Measurements from ENCODE around the gene CNOT4. TPM values are rescaled to one million over a fixed set of nuclear protein-coding genes. Genes with fewer than 3 reads are reported as not detected.
A peak's percentile ranks its signal among the peaks of the same experiment; 100 is the strongest.

CNOT4 gene
- total RNA-seq, 1 donor from 2014 or later = 26.3 TPM

GRCh38 chr7:135416431-135416830 is 93.5 kb downstream of the CNOT4 start:
- Mint-ChIP-seq H3K4me1 (peaks cover 5% of the 10 kb centered on the region), H3K36me3 (ENCODE audit: low read depth) (peaks cover 22% of the 10 kb centered on the region), H3K27me3 (no peaks in the 10 kb centered on the region), H3K27ac (no peak overlapping the region), H3K9me3 (no peaks in the 10 kb centered on the region), H3K4me3 (no peak overlapping the region)
- intact Hi-C loops (cut with micrococcal nuclease) = no loop called here
- DNase-seq = no peak

DNA sequence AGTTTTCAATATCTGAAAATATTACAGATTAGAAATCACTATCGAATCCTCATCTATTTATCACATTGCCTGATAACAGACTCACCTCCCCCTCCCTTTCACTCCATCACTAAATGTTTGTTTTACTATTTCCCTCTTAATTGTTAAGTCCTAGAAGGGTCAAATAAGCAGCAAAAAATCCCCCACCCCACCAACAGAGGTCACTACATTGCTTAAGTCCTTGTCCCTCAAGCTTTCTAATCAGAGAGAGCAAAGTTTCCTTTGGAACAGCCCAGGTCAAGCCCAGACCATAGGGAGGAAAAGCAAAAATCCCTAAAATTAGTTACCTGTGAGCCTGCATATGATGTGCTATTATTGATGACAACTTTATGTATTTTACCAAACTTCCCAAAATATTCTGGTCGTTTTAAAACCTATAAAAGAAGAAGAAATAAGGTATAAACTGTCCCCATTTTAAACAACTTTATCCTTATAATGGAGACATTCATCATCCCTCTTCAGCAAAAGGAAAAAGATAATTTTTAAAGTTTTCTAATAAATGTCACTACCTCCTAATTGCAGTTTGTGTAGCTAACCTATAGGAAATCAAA is 95.0 kb downstream of the CNOT4 start:
- peak; percentile 69 for DNase-seq
- Mint-ChIP-seq H3K36me3 (ENCODE audit: low read depth) (peaks cover 16% of the 10 kb centered on the region), H3K9me3 (no peaks in the 10 kb centered on the region), H3K4me3 (no peak overlapping the region), H3K27ac (no peak overlapping the region), H3K27me3 (no peaks in the 10 kb centered on the region), H3K4me1 (peaks cover 5% of the 10 kb centered on the region)
- intact Hi-C loops (cut with micrococcal nuclease) = loop anchor here (2.0 to 5.0 kb wide), 2 partner anchors 97 to 144 kb away; partner anchors contain the start of gene CNOT4

- H3K27me3 Mint-ChIP-seq = no peaks in the 10 kb centered on the region
- H3K4me3 Mint-ChIP-seq = no peak overlapping the region
- peaks cover 5% of the 10 kb centered on the region for H3K4me1 Mint-ChIP-seq
- no peaks in the 10 kb centered on the region for H3K9me3 Mint-ChIP-seq
- peaks cover 15% of the 10 kb centered on the region for H3K36me3 Mint-ChIP-seq (ENCODE audit: low read depth)
- DNase-seq = no peak
- no peak overlapping the region for H3K27ac Mint-ChIP-seq
- intact Hi-C loops (cut with micrococcal nuclease) = loop anchor here (2.0 to 5.0 kb wide), 2 partner anchors 98 to 145 kb away; partner anchors contain the start of gene CNOT4
Observed at GRCh38 chr7:135414208-135414607, 95.7 kb downstream of the CNOT4 start.

GRCh38 chr7:135411098-135411497 is 98.8 kb downstream of the CNOT4 start:
- Mint-ChIP-seq H3K27ac (no peak overlapping the region), H3K36me3 (ENCODE audit: low read depth) (peaks cover 25% of the 10 kb centered on the region), H3K9me3 (no peaks in the 10 kb centered on the region), H3K4me1 (peaks cover 7% of the 10 kb centered on the region), H3K27me3 (no peaks in the 10 kb centered on the region), H3K4me3 (no peak overlapping the region)
- intact Hi-C loops (cut with micrococcal nuclease) = loop anchor here (5.0 kb wide), 1 partner anchor 101 kb away; the partner anchor contains the start of gene CNOT4
- no peak for DNase-seq

- H3K36me3 Mint-ChIP-seq (ENCODE audit: low read depth) = peaks cover 25% of the 10 kb centered on the region
- no peak overlapping the region for H3K27ac Mint-ChIP-seq
- intact Hi-C loops (cut with micrococcal nuclease) = loop anchor here (5.0 kb wide), 1 partner anchor 102 kb away; the partner anchor contains the start of gene CNOT4
- no peak overlapping the region for H3K4me3 Mint-ChIP-seq
- H3K27me3 Mint-ChIP-seq = no peaks in the 10 kb centered on the region
- H3K9me3 Mint-ChIP-seq = no peaks in the 10 kb centered on the region
- DNase-seq = no peak
- peaks cover 7% of the 10 kb centered on the region for H3K4me1 Mint-ChIP-seq
Observed at GRCh38 chr7:135410543-135410942, 99.4 kb downstream of the CNOT4 start.

DNA sequence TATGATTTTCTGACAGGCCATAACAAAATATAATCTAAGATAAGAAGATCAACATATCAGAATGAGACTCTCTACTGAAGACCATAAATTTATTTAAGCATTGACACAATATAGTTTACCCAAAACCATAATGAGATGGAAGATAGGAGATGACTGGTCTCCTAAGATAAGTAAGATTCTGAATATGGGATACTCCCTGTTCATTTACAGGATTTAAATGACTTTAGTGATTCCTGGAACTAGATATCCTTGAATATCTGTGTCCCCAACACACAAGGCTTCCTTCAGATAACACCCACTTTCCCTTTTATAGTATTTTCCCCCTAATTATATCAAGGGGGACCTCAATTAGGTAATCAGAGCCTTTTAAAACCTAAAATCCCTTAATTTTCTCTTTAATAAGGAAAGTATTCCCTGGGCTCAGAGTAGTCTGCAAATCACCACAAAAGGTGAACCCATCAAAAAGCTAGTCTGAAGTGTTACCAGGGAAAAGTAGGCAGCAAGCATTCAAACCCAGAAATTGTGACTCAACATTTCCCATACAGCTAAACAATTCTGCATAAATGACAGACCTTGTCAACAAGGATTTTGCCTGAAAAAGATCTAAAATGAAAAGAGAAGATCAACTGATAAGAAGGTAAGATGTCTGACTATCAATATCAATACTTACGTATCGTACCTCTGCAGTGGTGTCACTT is 99.9 kb downstream of the CNOT4 start:
- Mint-ChIP-seq H3K36me3 (ENCODE audit: low read depth) (peaks cover 25% of the 10 kb centered on the region), H3K9me3 (no peaks in the 10 kb centered on the region), H3K4me1 (peaks cover 7% of the 10 kb centered on the region), H3K4me3 (no peak overlapping the region), H3K27ac (no peak overlapping the region), H3K27me3 (no peaks in the 10 kb centered on the region)
- intact Hi-C loops (cut with micrococcal nuclease) = loop anchor here (5.0 kb wide), 1 partner anchor 102 kb away; the partner anchor contains the start of gene CNOT4
- DNase-seq = no peak

DNA sequence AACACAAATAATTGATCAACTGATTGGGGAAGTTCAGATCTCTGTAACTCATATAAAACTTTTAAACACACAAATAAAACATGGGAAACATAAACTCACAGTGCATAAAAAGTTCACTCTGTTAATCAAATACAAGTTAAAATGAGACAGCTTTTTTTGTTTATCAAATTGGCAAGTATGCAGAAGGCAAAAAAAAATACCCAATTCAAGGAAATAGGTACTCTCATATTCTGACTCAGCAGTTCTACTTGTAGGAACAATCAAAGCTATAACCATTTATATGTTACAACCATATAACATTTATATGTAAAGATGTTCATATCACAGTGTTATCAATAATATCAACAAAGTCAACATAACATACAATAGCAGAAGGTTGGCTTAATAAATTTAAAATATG is 102.0 kb downstream of the CNOT4 start:
- no peak for DNase-seq
- intact Hi-C loops (cut with micrococcal nuclease) = no loop called here
- no peak overlapping the region for H3K4me3 Mint-ChIP-seq
- no peaks in the 10 kb centered on the region for H3K9me3 Mint-ChIP-seq
- no peaks in the 10 kb centered on the region for H3K27me3 Mint-ChIP-seq
- H3K27ac Mint-ChIP-seq = no peak overlapping the region
- H3K4me1 Mint-ChIP-seq = peaks cover 7% of the 10 kb centered on the region
- peaks cover 20% of the 10 kb centered on the region for H3K36me3 Mint-ChIP-seq (ENCODE audit: low read depth)

DNA sequence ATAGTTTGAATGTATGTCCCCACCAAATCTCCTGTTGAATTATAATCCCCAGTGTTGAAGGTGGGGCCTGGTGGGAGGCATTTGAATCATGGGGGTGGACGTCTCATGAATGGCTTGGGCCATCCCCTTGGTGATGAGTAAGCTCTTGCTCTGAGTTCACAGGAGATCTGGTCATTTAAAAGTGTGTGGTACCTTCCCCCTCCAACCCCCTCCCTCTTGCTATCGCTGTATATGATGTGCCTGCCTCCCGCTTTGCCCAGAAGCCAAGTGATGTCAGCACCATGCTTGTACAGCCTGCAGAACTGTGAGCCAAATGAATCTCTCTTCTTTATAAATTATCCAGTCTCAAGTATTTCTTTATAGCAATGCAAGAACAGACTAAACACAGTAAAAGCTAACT is 103.0 kb downstream of the CNOT4 start:
- intact Hi-C loops (cut with micrococcal nuclease) = no loop called here
- peaks cover 17% of the 10 kb centered on the region for H3K36me3 Mint-ChIP-seq (ENCODE audit: low read depth)
- H3K4me1 Mint-ChIP-seq = peaks cover 7% of the 10 kb centered on the region
- H3K27ac Mint-ChIP-seq = no peak overlapping the region
- no peaks in the 10 kb centered on the region for H3K27me3 Mint-ChIP-seq
- H3K9me3 Mint-ChIP-seq = no peaks in the 10 kb centered on the region
- H3K4me3 Mint-ChIP-seq = no peak overlapping the region
- DNase-seq = no peak

GRCh38 chr7:135405969-135406368 is 103.9 kb downstream of the CNOT4 start:
- Mint-ChIP-seq H3K4me3 (no peak overlapping the region), H3K27me3 (no peaks in the 10 kb centered on the region), H3K4me1 (peaks cover 7% of the 10 kb centered on the region), H3K9me3 (no peaks in the 10 kb centered on the region), H3K27ac (no peak overlapping the region), H3K36me3 (ENCODE audit: low read depth) (peaks cover 17% of the 10 kb centered on the region)
- intact Hi-C loops (cut with micrococcal nuclease) = no loop called here
- no peak for DNase-seq

DNA sequence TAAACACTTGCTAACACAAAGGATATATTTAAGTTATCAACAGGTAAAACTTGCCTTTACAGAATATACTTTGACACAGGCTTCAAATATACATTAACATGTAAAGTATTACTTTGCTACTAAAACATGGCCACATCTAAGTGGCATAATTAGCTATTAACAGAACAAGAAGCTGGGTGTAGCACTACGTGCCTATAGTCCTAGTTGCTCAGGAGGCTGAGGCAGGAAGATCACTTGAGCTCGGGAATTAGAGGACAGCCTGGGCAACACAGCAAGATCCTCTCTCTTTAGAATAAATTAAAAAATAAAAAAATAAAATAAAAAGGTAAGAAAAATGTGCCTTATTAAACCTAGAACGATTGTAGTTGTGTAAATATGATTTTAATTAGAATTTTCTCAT is 106.6 kb downstream of the CNOT4 start:
- H3K4me1 Mint-ChIP-seq = no peaks in the 10 kb centered on the region
- no peaks in the 10 kb centered on the region for H3K27me3 Mint-ChIP-seq
- H3K4me3 Mint-ChIP-seq = no peak overlapping the region
- intact Hi-C loops (cut with micrococcal nuclease) = no loop called here
- H3K27ac Mint-ChIP-seq = no peak overlapping the region
- no peaks in the 10 kb centered on the region for H3K9me3 Mint-ChIP-seq
- H3K36me3 Mint-ChIP-seq (ENCODE audit: low read depth) = peaks cover 9% of the 10 kb centered on the region
- DNase-seq = no peak

DNA sequence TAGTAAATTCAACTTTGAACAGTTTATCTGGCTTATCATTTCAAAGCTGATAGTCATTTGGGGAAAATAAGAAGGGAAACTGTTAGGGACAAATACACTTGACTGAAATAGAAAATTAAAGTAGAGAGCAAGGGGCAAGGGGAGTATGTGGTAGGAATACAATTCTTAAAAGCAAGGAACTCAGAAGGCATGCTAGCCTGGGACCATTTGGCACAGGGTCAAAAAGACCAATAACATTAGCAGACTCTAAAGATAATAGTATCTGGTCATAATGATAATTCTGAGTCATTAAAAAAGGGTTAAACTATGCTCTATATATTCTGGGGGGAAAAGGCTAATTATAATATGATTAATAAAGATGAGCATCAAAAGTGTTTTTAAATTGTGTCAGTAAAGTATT is 112.2 kb downstream of the CNOT4 start:
- no peaks in the 10 kb centered on the region for H3K27me3 Mint-ChIP-seq
- intact Hi-C loops (cut with micrococcal nuclease) = no loop called here
- H3K27ac Mint-ChIP-seq = no peak overlapping the region
- peaks cover 17% of the 10 kb centered on the region for H3K36me3 Mint-ChIP-seq (ENCODE audit: low read depth)
- no peaks in the 10 kb centered on the region for H3K9me3 Mint-ChIP-seq
- no peak overlapping the region for H3K4me3 Mint-ChIP-seq
- no peak for DNase-seq
- no peaks in the 10 kb centered on the region for H3K4me1 Mint-ChIP-seq

- Mint-ChIP-seq H3K36me3 (ENCODE audit: low read depth) (peaks cover 15% of the 10 kb centered on the region), H3K4me1 (no peaks in the 10 kb centered on the region), H3K27ac (no peak overlapping the region), H3K4me3 (no peak overlapping the region), H3K9me3 (no peaks in the 10 kb centered on the region), H3K27me3 (no peaks in the 10 kb centered on the region)
- no peak for DNase-seq
- intact Hi-C loops (cut with micrococcal nuclease) = no loop called here
Observed at GRCh38 chr7:135392701-135393100, 117.2 kb downstream of the CNOT4 start.

- no peaks in the 10 kb centered on the region for H3K4me1 Mint-ChIP-seq
- DNase-seq = no peak
- no peak overlapping the region for H3K4me3 Mint-ChIP-seq
- no peak overlapping the region for H3K27ac Mint-ChIP-seq
- no peaks in the 10 kb centered on the region for H3K9me3 Mint-ChIP-seq
- intact Hi-C loops (cut with micrococcal nuclease) = no loop called here
- H3K36me3 Mint-ChIP-seq (ENCODE audit: low read depth) = peaks cover 18% of the 10 kb centered on the region
- H3K27me3 Mint-ChIP-seq = no peaks in the 10 kb centered on the region
Observed at GRCh38 chr7:135391514-135391913, 118.4 kb downstream of the CNOT4 start.

GRCh38 chr7:135390829-135391228 is 119.1 kb downstream of the CNOT4 start:
- H3K36me3 Mint-ChIP-seq (ENCODE audit: low read depth) = peaks cover 20% of the 10 kb centered on the region
- intact Hi-C loops (cut with micrococcal nuclease) = no loop called here
- DNase-seq = no peak

More at GRCh38 chr7:135390829-135391228, 119.1 kb downstream of the CNOT4 start:
- Mint-ChIP-seq H3K27me3 (no peaks in the 10 kb centered on the region), H3K27ac (no peak overlapping the region), H3K9me3 (no peaks in the 10 kb centered on the region), H3K4me1 (no peaks in the 10 kb centered on the region), H3K4me3 (no peak overlapping the region)

Data from activated CD4-positive, alpha-beta T cell treated with anti-CD3 and anti-CD28 coated beads, Interleukin-2, amount 10 ng/mL, durations not matched to agents 24 days and 14 days (primary cell).